ENCODE results near the gene LTV1. TPM values are rescaled to one million over a fixed set of nuclear protein-coding genes. Genes with fewer than 3 reads are reported as not detected.

The LTV1 gene
- total RNA-seq, 1 donor from 2014 or later, result 20.7 TPM

- no peak overlapping the region for H3K4me3 Mint-ChIP-seq (ENCODE audit: unreplicated experiment)
- no peak overlapping the region for H3K27ac Mint-ChIP-seq (ENCODE audit: unreplicated experiment)
- H3K4me1 Mint-ChIP-seq (ENCODE audit: unreplicated experiment), result peaks cover 16% of the 10 kb centered on the region
- no peaks in the 10 kb centered on the region for H3K9me3 Mint-ChIP-seq (ENCODE audit: unreplicated experiment)
- H3K27me3 Mint-ChIP-seq (ENCODE audit: unreplicated experiment), result no peaks in the 10 kb centered on the region
- H3K36me3 Mint-ChIP-seq (ENCODE audit: low read depth, unreplicated experiment), result peaks cover 5% of the 10 kb centered on the region
- TF ChIP-seq CTCF (IDR thresholded peaks at IDR 0.05; ENCODE audit: unreplicated experiment), result no peak
- no peak for DNase-seq (ENCODE audit: low spot score)
These were observed 14.6 kb upstream of the LTV1 start for GRCh38 chr6:143828572-143828971.

- Mint-ChIP-seq H3K27me3 (ENCODE audit: unreplicated experiment) (peaks cover 6% of the 10 kb centered on the region), H3K4me1 (ENCODE audit: unreplicated experiment) (no peaks in the 10 kb centered on the region), H3K27ac (ENCODE audit: unreplicated experiment) (no peak overlapping the region), H3K36me3 (ENCODE audit: low read depth, unreplicated experiment) (peaks cover 7% of the 10 kb centered on the region), H3K4me3 (ENCODE audit: unreplicated experiment) (no peak overlapping the region), H3K9me3 (ENCODE audit: unreplicated experiment) (no peaks in the 10 kb centered on the region)
- no peak for TF ChIP-seq CTCF (IDR thresholded peaks at IDR 0.05; ENCODE audit: unreplicated experiment)
- DNase-seq (ENCODE audit: low spot score), result no peak
These were observed 7.0 kb upstream of the LTV1 start for GRCh38 chr6:143836150-143836549.

DNA sequence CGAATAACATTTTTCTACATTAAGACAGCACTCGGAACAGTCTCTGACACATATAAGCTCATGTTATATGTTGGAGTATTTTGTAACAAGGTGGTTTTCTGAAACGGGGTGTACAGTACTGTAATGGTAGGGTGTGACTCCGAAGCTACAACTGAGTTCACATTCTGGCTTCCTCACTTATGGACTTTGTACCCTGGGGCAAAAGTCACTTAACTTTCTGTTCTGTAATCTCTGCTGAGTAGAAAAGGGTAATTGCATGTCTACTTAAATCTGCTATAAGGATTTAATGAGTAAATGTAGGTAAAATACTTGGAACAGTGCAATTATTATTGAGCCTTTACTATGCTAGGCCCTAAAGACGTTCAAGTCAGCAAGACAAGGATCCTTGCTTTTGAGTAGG lies 4.7 kb upstream of the LTV1 start:
- peaks cover 4% of the 10 kb centered on the region for H3K4me1 Mint-ChIP-seq (ENCODE audit: unreplicated experiment)
- H3K4me3 Mint-ChIP-seq (ENCODE audit: unreplicated experiment), result no peak overlapping the region
- H3K36me3 Mint-ChIP-seq (ENCODE audit: low read depth, unreplicated experiment), result peaks cover 10% of the 10 kb centered on the region
- no peak for TF ChIP-seq CTCF (IDR thresholded peaks at IDR 0.05; ENCODE audit: unreplicated experiment)
- H3K27ac Mint-ChIP-seq (ENCODE audit: unreplicated experiment), result no peak overlapping the region
- no peak for DNase-seq (ENCODE audit: low spot score)
- peaks cover 12% of the 10 kb centered on the region for H3K27me3 Mint-ChIP-seq (ENCODE audit: unreplicated experiment)
- no peaks in the 10 kb centered on the region for H3K9me3 Mint-ChIP-seq (ENCODE audit: unreplicated experiment)

DNA sequence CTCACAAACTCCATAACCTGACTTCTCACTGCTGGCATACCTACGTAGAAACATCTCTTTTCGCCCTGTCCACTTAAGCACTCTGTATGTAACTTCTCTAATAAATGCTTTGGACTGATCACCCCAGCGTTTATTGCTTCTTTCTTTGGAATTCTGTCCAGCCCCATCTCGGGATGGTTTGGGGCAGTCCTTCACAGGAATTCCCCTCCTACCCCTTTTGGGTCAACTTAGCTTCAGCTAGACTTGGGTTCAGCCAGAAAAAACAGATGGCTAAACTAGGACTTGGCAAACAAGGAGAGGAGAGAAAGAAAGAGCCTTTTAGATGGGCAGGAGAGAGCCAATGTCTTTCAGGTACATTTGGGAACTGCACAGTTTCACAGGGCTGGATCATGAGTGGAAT lies 3.9 kb upstream of the LTV1 start:
- no peak for TF ChIP-seq CTCF (IDR thresholded peaks at IDR 0.05; ENCODE audit: unreplicated experiment)
- no peak overlapping the region for H3K4me3 Mint-ChIP-seq (ENCODE audit: unreplicated experiment)
- no peak overlapping the region for H3K27ac Mint-ChIP-seq (ENCODE audit: unreplicated experiment)

DNA sequence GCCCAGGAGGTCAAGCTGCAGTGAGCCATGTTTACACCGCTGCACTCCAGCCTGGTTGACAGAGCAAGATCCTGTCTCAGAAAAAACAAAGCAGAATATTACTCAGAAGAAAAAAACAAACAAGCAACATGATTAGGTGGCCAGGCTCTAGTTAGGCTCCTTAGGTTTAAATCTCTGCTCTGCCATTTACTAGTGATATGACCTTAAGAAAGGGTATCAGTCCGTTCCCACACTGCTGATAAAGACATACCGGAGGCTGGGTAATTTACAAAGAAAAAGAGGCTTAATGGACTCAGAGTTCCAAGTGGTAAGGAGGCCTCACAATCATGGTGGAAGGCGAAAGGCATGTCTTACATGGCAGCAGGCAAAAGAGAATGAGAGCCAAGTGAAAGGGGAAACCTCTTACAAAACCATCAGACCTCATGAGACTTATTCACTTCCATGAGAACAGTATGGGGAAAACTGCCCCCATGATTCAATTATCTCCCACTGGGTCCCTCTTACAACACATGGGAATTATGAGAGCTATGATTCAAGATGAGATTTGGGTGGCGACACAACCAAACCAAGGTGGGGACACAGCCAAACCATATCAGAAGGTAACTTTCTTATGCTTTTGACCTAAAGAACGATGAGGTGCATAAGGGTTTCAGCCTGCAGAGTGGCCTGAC lies 2.4 kb upstream of the LTV1 start:
- Mint-ChIP-seq H3K27me3 (ENCODE audit: unreplicated experiment) (peaks cover 13% of the 10 kb centered on the region), H3K4me1 (ENCODE audit: unreplicated experiment) (peaks cover 12% of the 10 kb centered on the region), H3K4me3 (ENCODE audit: unreplicated experiment) (peak overlapping the region; percentile 73), H3K27ac (ENCODE audit: unreplicated experiment) (peak overlapping the region; percentile 77), H3K9me3 (ENCODE audit: unreplicated experiment) (no peaks in the 10 kb centered on the region), H3K36me3 (ENCODE audit: low read depth, unreplicated experiment) (peaks cover 12% of the 10 kb centered on the region)
- no peak for TF ChIP-seq CTCF (IDR thresholded peaks at IDR 0.05; ENCODE audit: unreplicated experiment)
- no peak for DNase-seq (ENCODE audit: low spot score)

More for the DNA sequence above, 3.9 kb upstream of the LTV1 start:
- DNase-seq (ENCODE audit: low spot score), result no peak
- H3K4me1 Mint-ChIP-seq (ENCODE audit: unreplicated experiment), result peaks cover 9% of the 10 kb centered on the region
- peaks cover 10% of the 10 kb centered on the region for H3K36me3 Mint-ChIP-seq (ENCODE audit: low read depth, unreplicated experiment)
- H3K9me3 Mint-ChIP-seq (ENCODE audit: unreplicated experiment), result no peaks in the 10 kb centered on the region
- peaks cover 13% of the 10 kb centered on the region for H3K27me3 Mint-ChIP-seq (ENCODE audit: unreplicated experiment)

Data from endothelial cell (in vitro differentiated cells).